Calu3 (cell line): ENCODE measurements around the gene ALK. TPM values are rescaled to one million over a fixed set of nuclear protein-coding genes. Genes with fewer than 3 reads are reported as not detected.

Source experiments
- BruUV-seq: library from RNA; stranded (reverse); fragments of 400-500 nt; replicated peaks from 2 replicates; lab custom pipeline; 2021; lab: Mats Ljungman, UMichigan
- CTCF ChIA-PET: fragments of 300-600 bp; sonication (Branson Sonifier 250); formaldehyde crosslinking; loops from one replicate; lab custom pipeline; 2022; ENCODE audit warnings: antibody characterized with exemption; lab: Charles Lee
- DNase-seq: peaks from one replicate; pipeline ENCODE4 v3.0.0; 2022
- H3K27ac Mint-ChIP-seq: one replicate; pipeline ENCODE4 v1.8.0; 2022; ENCODE audit warnings: mixed read lengths; ENCODE audit not compliant: unreplicated experiment
- H3K27me3 Mint-ChIP-seq: one replicate; pipeline ENCODE4 v1.8.0; 2022; ENCODE audit warnings: mixed read lengths; ENCODE audit not compliant: unreplicated experiment
- H3K36me3 Mint-ChIP-seq: one replicate; pipeline ENCODE4 v1.8.0; 2022; ENCODE audit warnings: mild to moderate bottlenecking, moderate library complexity, mixed read lengths; ENCODE audit not compliant: insufficient read depth, unreplicated experiment
- H3K4me1 Mint-ChIP-seq: one replicate; pipeline ENCODE4 v1.8.0; 2022; ENCODE audit warnings: mild to moderate bottlenecking, low read depth, mixed read lengths; ENCODE audit not compliant: unreplicated experiment
- H3K4me3 Mint-ChIP-seq: one replicate; pipeline ENCODE4 v1.8.0; 2022; ENCODE audit warnings: mild to moderate bottlenecking, low read depth, moderate library complexity, mixed read lengths; ENCODE audit not compliant: unreplicated experiment
- H3K9me3 Mint-ChIP-seq: one replicate; pipeline ENCODE4 v1.8.0; 2022; ENCODE audit warnings: low read depth, mixed read lengths; ENCODE audit not compliant: unreplicated experiment
- CTCF ChIP-seq: fragments of 200-600 bp; IDR thresholded peaks from one replicate; pipeline ENCODE4 v1.8.0; 2022; ENCODE audit warnings: antibody characterized with exemption; ENCODE audit not compliant: unreplicated experiment
- intact Hi-C: fragments of 100-400 bp; cut with micrococcal nuclease; formaldehyde crosslinking; loops from one replicate; pipeline ENCODE4 v1.10.0; 2022; ENCODE audit not compliant: unreplicated experiment
- total RNA-seq: library from RNA; stranded (reverse); gene quantifications from 2 replicates; pipeline ENCODE4 v1.2.3, GENCODE V29; 2022

Gene ALK
- total RNA-seq, 1 experiment from 2014 or later = not detected

DNA sequence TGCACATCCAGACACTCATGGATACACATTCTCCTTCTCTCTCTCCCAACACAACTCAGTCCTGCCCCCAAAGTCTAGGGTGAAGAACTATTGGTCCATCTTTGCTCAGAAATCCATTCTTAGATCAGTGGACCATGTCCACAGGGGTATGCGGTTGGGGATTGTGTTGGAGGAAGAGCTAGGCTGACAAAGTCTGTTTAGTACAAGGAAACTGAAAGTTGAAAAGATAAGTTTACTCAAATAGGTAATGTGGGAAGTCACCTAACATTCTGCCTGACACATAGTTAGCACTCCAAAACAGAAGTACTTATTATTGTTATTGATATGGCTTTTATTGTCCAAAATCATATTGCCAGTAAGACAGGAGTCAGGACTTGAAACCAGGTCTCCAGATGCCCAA lies 55.9 kb downstream of the ALK start:
- BruUV-seq = no TSS peak
- TF ChIP-seq CTCF = no peak
- Mint-ChIP-seq H3K9me3 (no peaks in the 10 kb centered on the region), H3K27me3 (peaks cover 87% of the 10 kb centered on the region), H3K27ac (no peak overlapping the region), H3K4me1 (no peaks in the 10 kb centered on the region), H3K36me3 (no peaks in the 10 kb centered on the region), H3K4me3 (no peak overlapping the region)
- CTCF ChIA-PET = no interaction called here
- DNase-seq = no peak
- intact Hi-C loops = no loop called here

DNA sequence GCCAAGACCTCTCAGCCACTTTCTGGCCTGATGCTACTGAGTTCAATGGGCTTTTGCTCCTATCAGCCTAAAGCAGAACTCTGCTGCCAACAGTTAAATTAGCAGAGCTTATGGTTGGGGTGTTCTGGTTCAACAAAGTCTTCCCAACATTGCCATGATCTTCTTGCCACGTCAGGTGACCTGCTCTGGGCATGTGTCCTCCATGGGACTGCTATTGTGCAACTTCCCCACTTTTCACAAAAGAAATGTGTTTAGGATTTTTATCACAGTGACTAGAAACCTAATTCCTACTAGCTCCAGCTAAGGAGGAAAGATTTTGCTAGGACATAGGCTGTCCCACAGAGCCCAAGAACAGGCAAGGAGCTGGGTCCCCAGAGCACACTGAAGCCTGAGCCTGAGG lies 56.4 kb downstream of the ALK start:
- no peak overlapping the region for H3K27ac Mint-ChIP-seq
- no peaks in the 10 kb centered on the region for H3K4me1 Mint-ChIP-seq
- H3K27me3 Mint-ChIP-seq = peaks cover 92% of the 10 kb centered on the region
- CTCF ChIA-PET = no interaction called here
- no peaks in the 10 kb centered on the region for H3K9me3 Mint-ChIP-seq
- no peak overlapping the region for H3K4me3 Mint-ChIP-seq
- no TSS peak for BruUV-seq
- intact Hi-C loops = no loop called here
- DNase-seq = no peak
- H3K36me3 Mint-ChIP-seq = no peaks in the 10 kb centered on the region
- no peak for TF ChIP-seq CTCF

DNA sequence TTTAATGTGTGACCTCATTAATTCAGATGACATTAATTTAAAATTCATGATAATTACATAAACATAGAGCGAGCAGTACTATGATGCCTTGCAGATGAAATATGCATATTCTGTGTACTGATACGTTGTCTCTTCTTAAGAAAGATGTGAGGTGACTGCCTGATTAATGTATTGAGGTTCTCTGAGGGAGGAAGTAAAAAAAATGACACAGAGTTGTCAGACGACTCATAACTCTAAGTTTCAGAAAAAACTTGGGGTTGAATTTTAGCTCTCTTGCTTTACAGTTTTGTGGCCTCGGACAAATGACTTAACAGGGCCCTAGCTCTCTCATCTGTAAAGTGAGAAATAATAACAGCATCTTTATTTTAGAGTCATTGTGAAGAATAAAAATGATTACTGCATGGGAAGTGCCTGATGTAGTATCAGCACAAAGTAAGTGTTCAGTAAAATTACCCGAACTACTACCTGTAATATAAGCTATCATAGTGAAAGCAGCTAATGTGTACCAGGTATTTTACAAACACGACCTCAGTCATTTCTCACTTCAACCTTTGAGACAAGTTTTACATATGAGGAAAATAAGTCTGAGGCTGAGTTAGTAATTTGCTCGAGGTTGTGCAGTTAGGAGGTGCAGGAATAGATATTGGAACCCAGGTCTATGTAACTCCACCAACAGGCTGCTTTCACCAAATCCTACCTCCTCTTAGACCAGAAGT lies 65.3 kb downstream of the ALK start:
- DNase-seq = no peak
- CTCF ChIA-PET = no interaction called here
- Mint-ChIP-seq H3K36me3 (no peaks in the 10 kb centered on the region), H3K4me3 (no peak overlapping the region), H3K9me3 (peaks cover 3% of the 10 kb centered on the region), H3K4me1 (no peaks in the 10 kb centered on the region), H3K27ac (no peak overlapping the region), H3K27me3 (peaks cover 92% of the 10 kb centered on the region)
- intact Hi-C loops = no loop called here
- no TSS peak for BruUV-seq
- no peak for TF ChIP-seq CTCF

DNA sequence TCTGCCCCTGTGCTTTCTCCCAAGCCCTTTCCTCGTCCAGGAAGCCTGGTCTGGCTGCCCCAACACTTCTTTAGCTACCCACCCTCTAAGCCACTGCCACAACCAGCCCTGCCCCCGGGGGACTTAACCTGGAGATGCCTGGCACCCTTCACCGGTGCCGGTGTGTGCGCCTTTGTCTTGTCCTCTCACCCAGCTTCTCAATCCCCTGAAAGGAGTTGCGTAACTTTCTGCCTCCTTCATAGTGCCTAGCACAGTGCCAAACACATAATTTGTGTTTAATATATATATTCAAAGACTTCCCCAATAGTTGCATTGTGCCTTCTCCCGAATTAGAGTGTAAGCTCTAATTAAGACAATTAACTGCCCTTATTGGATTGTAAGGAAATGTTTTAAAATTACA lies 70.6 kb downstream of the ALK start:
- Mint-ChIP-seq H3K9me3 (peaks cover 3% of the 10 kb centered on the region), H3K4me1 (no peaks in the 10 kb centered on the region), H3K36me3 (no peaks in the 10 kb centered on the region), H3K27me3 (peaks cover 96% of the 10 kb centered on the region), H3K27ac (no peak overlapping the region), H3K4me3 (no peak overlapping the region)
- BruUV-seq = no TSS peak
- CTCF ChIA-PET = no interaction called here
- no peak for DNase-seq
- intact Hi-C loops = no loop called here
- no peak for TF ChIP-seq CTCF
